Endodermal cell (in vitro differentiated cells): ENCODE data around the gene CORO2A. TPM values are rescaled to one million over a fixed set of nuclear protein-coding genes. Genes with fewer than 3 reads are reported as not detected.
A peak's percentile ranks its signal among the peaks of the same experiment; 100 is the strongest.

Experiments used
- DNase-seq: peaks from one replicate; pipeline ENCODE4 v3.0.0-alpha.2; 2017
- H3K27ac ChIP-seq: 2 replicates; pipeline ENCODE4 v1.5.1; 2013; ENCODE audit warnings: mild to moderate bottlenecking, low read depth, low read length, moderate library complexity
- H3K27me3 ChIP-seq: 2 replicates; pipeline ENCODE4 v1.6.1; 2013; ENCODE audit warnings: mild to moderate bottlenecking, low read length, moderate library complexity; ENCODE audit not compliant: insufficient read depth, control insufficient read depth, poor library complexity, severe bottlenecking
- H3K36me3 ChIP-seq: 2 replicates; pipeline ENCODE4 v1.7.0; 2013; ENCODE audit warnings: mild to moderate bottlenecking, low read length, moderate library complexity; ENCODE audit not compliant: control insufficient read depth, insufficient read depth
- H3K4me1 ChIP-seq: one replicate; pipeline ENCODE4 v1.7.0; 2013; ENCODE audit warnings: low read length; ENCODE audit not compliant: control insufficient read depth, insufficient read depth
- H3K4me3 ChIP-seq: 2 replicates; pipeline ENCODE4 v1.5.1; 2013; ENCODE audit warnings: mild to moderate bottlenecking, low read length, moderate library complexity
- H3K9ac ChIP-seq: 2 replicates; pipeline ENCODE4 v1.6.1; 2013; ENCODE audit warnings: mild to moderate bottlenecking, low read length, moderate library complexity; ENCODE audit not compliant: poor library complexity, severe bottlenecking; ENCODE audit errors: extremely low read depth
- H3K9me3 ChIP-seq: 2 replicates; pipeline ENCODE4 v1.6.1; 2013; ENCODE audit warnings: mild to moderate bottlenecking, low read length, moderate library complexity; ENCODE audit not compliant: control insufficient read depth
- H3K27ac Mint-ChIP-seq: 2 replicates; pipeline ENCODE4 v1.8.0; 2020; ENCODE audit warnings: mixed read lengths
- H3K27me3 Mint-ChIP-seq: 2 replicates; pipeline ENCODE4 v1.8.0; 2021; ENCODE audit warnings: mild to moderate bottlenecking, mixed read lengths; ENCODE audit not compliant: insufficient read depth
- H3K36me3 Mint-ChIP-seq: 2 replicates; pipeline ENCODE4 v1.8.0; 2020; ENCODE audit warnings: low read depth, mixed read lengths
- H3K4me1 Mint-ChIP-seq: 2 replicates; pipeline ENCODE4 v1.8.0; 2020; ENCODE audit warnings: mixed read lengths
- H3K4me3 Mint-ChIP-seq: 2 replicates; pipeline ENCODE4 v1.8.0; 2020; ENCODE audit warnings: mild to moderate bottlenecking, moderate library complexity, mixed read lengths
- H3K9me3 Mint-ChIP-seq: 2 replicates; pipeline ENCODE4 v1.8.0; 2020; ENCODE audit warnings: mild to moderate bottlenecking, mixed read lengths
- CTCF ChIP-seq: fragments of 200-600 bp; sonication (generic); conservative IDR thresholded peaks from 2 replicates; pipeline ENCODE4 v1.5.0; 2021; ENCODE audit warnings: antibody characterized with exemption, mild to moderate bottlenecking
- WGBS, 2 experiments: methylation state at CpG; one replicate each; pipeline versions ENCODE4 v1.1.5 to v1.1.7; 2013; ENCODE audit warnings: missing lambda C conversion rate in 2 of 2, mixed read lengths in 1 of 2; ENCODE audit not compliant: insufficient coverage in 1 of 2, insufficient read length in 1 of 2; 5-methylcytosine and 5-hydroxymethylcytosine counted together
- total RNA-seq, 2 donors: library from RNA; stranded (reverse); fragmentation: NEBNext Ultra II Directional in 1 of 2; extraction: Animal tissue kit (Norgen Biotek cat#: 25700) in 1 of 2; gene quantifications; 2 replicates in 1 of 2; 3 replicates in 1 of 2; pipeline ENCODE4 v1.2.1, GENCODE V29; 2021

Gene CORO2A
- total RNA-seq, 2 donors from 2014 or later, result 21.0 to 22.8 TPM

- no peak for DNase-seq
- Histone ChIP-seq H3K9me3 (no peaks in the 10 kb centered on the region), H3K27me3 (no peaks in the 10 kb centered on the region), H3K9ac (no peak overlapping the region), H3K36me3 (no peaks in the 10 kb centered on the region), H3K4me3 (no peak overlapping the region), H3K4me1 (peaks cover 16% of the 10 kb centered on the region), H3K27ac (no peak overlapping the region)
- Mint-ChIP-seq H3K9me3 (no peaks in the 10 kb centered on the region), H3K27me3 (no peaks in the 10 kb centered on the region), H3K36me3 (peaks cover 3% of the 10 kb centered on the region), H3K4me1 (peaks cover 29% of the 10 kb centered on the region), H3K4me3 (no peak overlapping the region), H3K27ac (no peak overlapping the region)
- WGBS, 2 experiments, result 94 to 100% methylated on average over 1 to 6 of the region's 6 CpGs
- TF ChIP-seq CTCF, result no peak
Observed at GRCh38 chr9:98180996-98181395, 11.4 kb downstream of the CORO2A start.

DNA sequence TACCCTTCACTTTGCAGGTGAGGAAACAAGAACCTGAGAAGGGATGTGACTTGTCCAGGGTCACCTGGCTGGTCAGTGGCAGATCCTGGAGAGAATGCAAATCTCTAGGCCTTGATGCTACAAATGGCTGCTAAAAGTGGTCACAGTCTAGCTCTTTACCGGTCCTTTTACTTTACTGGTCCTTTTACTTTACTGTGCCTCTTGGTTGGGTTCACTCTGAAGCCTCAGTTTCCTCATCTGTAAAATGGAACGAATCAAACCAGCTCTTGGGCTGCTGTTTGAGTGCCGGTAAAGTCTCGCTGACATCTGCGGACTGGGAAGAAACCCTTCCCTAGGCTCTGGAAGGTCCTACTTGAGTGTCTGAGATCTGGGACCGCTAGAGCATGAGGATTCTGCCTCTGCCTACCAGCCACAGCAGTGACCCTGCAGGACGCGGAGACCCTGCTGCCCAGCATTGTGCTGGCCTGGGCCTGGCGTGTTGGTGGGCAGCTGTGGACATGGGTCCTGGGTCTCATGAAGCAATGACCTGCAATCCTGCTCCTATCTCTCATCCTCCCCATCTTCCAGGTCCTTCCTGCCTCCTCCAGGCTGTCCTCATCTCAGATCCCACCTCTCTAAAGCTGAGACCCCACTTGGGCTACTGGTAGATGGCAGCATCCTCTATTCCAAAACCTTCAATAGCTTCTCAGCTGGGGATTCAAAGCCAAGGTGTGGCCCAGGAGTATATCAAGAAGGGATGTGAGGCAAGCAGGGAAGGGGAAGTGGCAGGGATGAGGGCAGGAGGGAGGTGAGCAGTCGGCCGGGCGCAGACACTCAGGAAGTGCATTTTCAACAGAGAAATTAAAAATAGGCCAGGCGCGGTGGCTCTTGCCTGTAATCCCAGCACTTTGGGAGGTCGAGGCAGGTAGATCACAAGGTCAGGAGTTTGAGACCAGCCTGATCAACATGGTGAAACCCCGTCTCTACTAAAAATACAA, 13.3 kb downstream of the CORO2A start:
- WGBS, 2 experiments, result 91% methylated on average over 15 to 16 of the region's 16 CpGs
- no peaks in the 10 kb centered on the region for H3K36me3 ChIP-seq
- peaks cover 31% of the 10 kb centered on the region for H3K4me1 Mint-ChIP-seq
- no peaks in the 10 kb centered on the region for H3K27me3 ChIP-seq
- no peak for TF ChIP-seq CTCF
- no peaks in the 10 kb centered on the region for H3K9me3 ChIP-seq
- peaks cover 16% of the 10 kb centered on the region for H3K4me1 ChIP-seq
- DNase-seq, result no peak
- no peak overlapping the region for H3K27ac Mint-ChIP-seq
- peaks cover 3% of the 10 kb centered on the region for H3K36me3 Mint-ChIP-seq
- no peak overlapping the region for H3K9ac ChIP-seq
- H3K27me3 Mint-ChIP-seq, result no peaks in the 10 kb centered on the region
- no peak overlapping the region for H3K4me3 ChIP-seq
- H3K4me3 Mint-ChIP-seq, result no peak overlapping the region
- H3K27ac ChIP-seq, result no peak overlapping the region
- H3K9me3 Mint-ChIP-seq, result no peaks in the 10 kb centered on the region

GRCh38 chr9:98176391-98177259, 15.8 kb downstream of the CORO2A start:
- Histone ChIP-seq H3K4me1 (peaks cover 7% of the 10 kb centered on the region), H3K4me3 (no peak overlapping the region), H3K9ac (no peak overlapping the region), H3K36me3 (no peaks in the 10 kb centered on the region), H3K27ac (no peak overlapping the region), H3K9me3 (no peaks in the 10 kb centered on the region), H3K27me3 (no peaks in the 10 kb centered on the region)
- WGBS, 2 experiments, result 77 to 93% methylated on average over 3 to 9 of the region's 9 CpGs
- Mint-ChIP-seq H3K27ac (peak overlapping the region; percentile 35), H3K27me3 (no peaks in the 10 kb centered on the region), H3K36me3 (peaks cover 4% of the 10 kb centered on the region), H3K9me3 (no peaks in the 10 kb centered on the region), H3K4me1 (peaks cover 26% of the 10 kb centered on the region), H3K4me3 (no peak overlapping the region)
- DNase-seq, result no peak
- TF ChIP-seq CTCF, result no peak
